ENCODE results near the gene SNED1. TPM values are rescaled to one million over a fixed set of nuclear protein-coding genes. Genes with fewer than 3 reads are reported as not detected.

SNED1 gene
- total and polyA plus RNA-seq, 2 donors (not counting 1 experiment from before 2014, with no cell fraction given), result 27.2 to 39.5 TPM

GRCh38 chr2:240956171-240956934 is 42.1 kb upstream of the SNED1 start:
- Histone ChIP-seq H3K36me3 (ENCODE audit: control insufficient read depth, insufficient read depth, low read length) (no peaks in the 10 kb centered on the region), H3K27me3 (ENCODE audit: control insufficient read depth, insufficient read depth, low read length) (peaks cover 25% of the 10 kb centered on the region), H3K4me2 (ENCODE audit: extremely low read depth, insufficient read depth, low read length) (no peak overlapping the region), H3K4me3 (replicated peaks in 1 of 4; ENCODE audit: control extremely low read depth in 1 of 4, insufficient read depth in 1 of 4, low read depth in 3 of 4, low read length in 4 of 4) (no peak overlapping the region), H2AFZ (ENCODE audit: low read length) (no peak overlapping the region), H3K79me2 (ENCODE audit: control insufficient read depth, insufficient read depth, low read length) (no peaks in the 10 kb centered on the region), H3K9me3 (ENCODE audit: control insufficient read depth, insufficient read depth, low read depth, low read length) (no peaks in the 10 kb centered on the region), H4K20me1 (ENCODE audit: control insufficient read depth, extremely low read depth, insufficient read depth, low read length) (no peaks in the 10 kb centered on the region), H3K27ac (ENCODE audit: insufficient read depth, low read length) (no peak overlapping the region), H3K4me1 (ENCODE audit: control insufficient read depth, extremely low read depth, insufficient read depth, low read length) (peaks cover 14% of the 10 kb centered on the region), H3K9ac (ENCODE audit: insufficient read depth, low read length) (no peak overlapping the region)
- peak in 1 of 2 donors; percentile 12 for DNase-seq (ENCODE audit: low read depth in 2 of 2)
- TF ChIP-seq EZH2 (IDR thresholded peaks at IDR 0.05; ENCODE audit: low read length, missing control alignments) (no peak), CTCF (conservative IDR thresholded peaks at IDR 0.05 in 1 of 2, IDR thresholded peaks at IDR 0.05 in 1 of 2; ENCODE audit: low read depth in 1 of 2, low read length in 2 of 2) (no peak)

- Histone ChIP-seq H4K20me1 (ENCODE audit: control insufficient read depth, extremely low read depth, insufficient read depth, low read length) (no peaks in the 10 kb centered on the region), H3K4me1 (ENCODE audit: control insufficient read depth, extremely low read depth, insufficient read depth, low read length) (peaks cover 20% of the 10 kb centered on the region), H3K4me2 (ENCODE audit: extremely low read depth, insufficient read depth, low read length) (no peak overlapping the region), H3K4me3 (replicated peaks in 1 of 4; ENCODE audit: control extremely low read depth in 1 of 4, insufficient read depth in 1 of 4, low read depth in 3 of 4, low read length in 4 of 4) (no peak overlapping the region), H3K27ac (ENCODE audit: insufficient read depth, low read length) (no peak overlapping the region), H2AFZ (ENCODE audit: low read length) (no peak overlapping the region), H3K79me2 (ENCODE audit: control insufficient read depth, insufficient read depth, low read length) (no peaks in the 10 kb centered on the region), H3K9ac (ENCODE audit: insufficient read depth, low read length) (no peak overlapping the region), H3K9me3 (ENCODE audit: control insufficient read depth, insufficient read depth, low read depth, low read length) (no peaks in the 10 kb centered on the region), H3K27me3 (ENCODE audit: control insufficient read depth, insufficient read depth, low read length) (peaks cover 25% of the 10 kb centered on the region), H3K36me3 (ENCODE audit: control insufficient read depth, insufficient read depth, low read length) (no peaks in the 10 kb centered on the region)
- DNase-seq (ENCODE audit: low read depth in 2 of 2), result no peak
- no peak for TF ChIP-seq CTCF (conservative IDR thresholded peaks at IDR 0.05 in 1 of 2, IDR thresholded peaks at IDR 0.05 in 1 of 2; ENCODE audit: low read depth in 1 of 2, low read length in 2 of 2)
- TF ChIP-seq EZH2 (IDR thresholded peaks at IDR 0.05; ENCODE audit: low read length, missing control alignments), result no peak
These were observed 41.3 kb upstream of the SNED1 start for GRCh38 chr2:240956935-240957655.

- Histone ChIP-seq H3K27ac (ENCODE audit: insufficient read depth, low read length) (no peak overlapping the region), H3K9ac (ENCODE audit: insufficient read depth, low read length) (no peak overlapping the region), H4K20me1 (ENCODE audit: control insufficient read depth, extremely low read depth, insufficient read depth, low read length) (no peaks in the 10 kb centered on the region), H3K79me2 (ENCODE audit: control insufficient read depth, insufficient read depth, low read length) (no peaks in the 10 kb centered on the region), H2AFZ (ENCODE audit: low read length) (no peak overlapping the region), H3K4me1 (ENCODE audit: control insufficient read depth, extremely low read depth, insufficient read depth, low read length) (peaks cover 23% of the 10 kb centered on the region), H3K27me3 (ENCODE audit: control insufficient read depth, insufficient read depth, low read length) (peaks cover 19% of the 10 kb centered on the region), H3K4me2 (ENCODE audit: extremely low read depth, insufficient read depth, low read length) (no peak overlapping the region), H3K9me3 (ENCODE audit: control insufficient read depth, insufficient read depth, low read depth, low read length) (no peaks in the 10 kb centered on the region), H3K36me3 (ENCODE audit: control insufficient read depth, insufficient read depth, low read length) (no peaks in the 10 kb centered on the region), H3K4me3 (replicated peaks in 1 of 4; ENCODE audit: control extremely low read depth in 1 of 4, insufficient read depth in 1 of 4, low read depth in 3 of 4, low read length in 4 of 4) (no peak overlapping the region)
- TF ChIP-seq EZH2 (IDR thresholded peaks at IDR 0.05; ENCODE audit: low read length, missing control alignments) (no peak), CTCF (conservative IDR thresholded peaks at IDR 0.05 in 1 of 2, IDR thresholded peaks at IDR 0.05 in 1 of 2; ENCODE audit: low read depth in 1 of 2, low read length in 2 of 2) (no peak)
- peak in 1 of 2 donors; percentile 52 for DNase-seq (ENCODE audit: low read depth in 2 of 2)
These were observed 40.6 kb upstream of the SNED1 start for GRCh38 chr2:240957656-240958365.
